ENCODE data around the gene SLC26A8.
"Not testable (repeated sequence)": the region's sequence is repeated elsewhere in the genome, so short reads cannot be mapped to it uniquely, and the experiment has no call there.

The SLC26A8 gene

GRCh38 chr6:35908753-35909401 lies 115.6 kb downstream of the SLC26A8 start:
- DNase-seq: not testable (repeated sequence)

GRCh38 chr6:35907750-35908149 lies 116.7 kb downstream of the SLC26A8 start:
- no peak for DNase-seq

- no peak for DNase-seq
Observed at GRCh38 chr6:35906499-35906846, 118.0 kb downstream of the SLC26A8 start.

DNA sequence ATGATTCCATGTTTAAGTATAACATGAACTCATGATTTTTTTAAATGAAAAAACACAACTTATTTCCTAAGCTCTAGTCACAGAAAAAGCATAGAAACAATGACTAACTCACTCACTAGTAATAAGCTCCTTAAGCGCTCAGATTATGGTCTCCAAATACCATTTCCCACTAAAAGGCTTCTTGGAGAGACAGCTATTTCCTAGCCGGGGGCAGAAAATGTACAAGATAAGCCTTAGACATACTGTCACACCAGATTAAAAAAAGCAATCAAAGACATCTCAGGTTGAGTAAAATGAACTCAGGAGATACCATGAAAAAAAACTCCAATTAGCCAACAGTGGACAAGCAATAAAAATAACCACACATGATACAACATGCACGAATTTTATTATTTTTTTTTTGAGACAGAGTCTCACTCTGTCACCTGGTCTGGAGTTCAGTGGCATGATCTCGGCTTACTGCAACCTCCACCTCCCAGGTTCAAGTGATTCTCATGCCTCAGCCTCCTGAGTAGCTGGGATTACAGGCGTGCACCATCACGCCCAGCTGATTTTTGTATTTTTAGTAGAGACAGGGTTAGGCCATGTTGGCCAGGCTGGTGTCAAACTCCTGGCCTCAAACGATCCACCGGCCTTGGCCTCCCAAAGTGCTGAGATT lies 118.5 kb downstream of the SLC26A8 start:
- no peak for DNase-seq

DNA sequence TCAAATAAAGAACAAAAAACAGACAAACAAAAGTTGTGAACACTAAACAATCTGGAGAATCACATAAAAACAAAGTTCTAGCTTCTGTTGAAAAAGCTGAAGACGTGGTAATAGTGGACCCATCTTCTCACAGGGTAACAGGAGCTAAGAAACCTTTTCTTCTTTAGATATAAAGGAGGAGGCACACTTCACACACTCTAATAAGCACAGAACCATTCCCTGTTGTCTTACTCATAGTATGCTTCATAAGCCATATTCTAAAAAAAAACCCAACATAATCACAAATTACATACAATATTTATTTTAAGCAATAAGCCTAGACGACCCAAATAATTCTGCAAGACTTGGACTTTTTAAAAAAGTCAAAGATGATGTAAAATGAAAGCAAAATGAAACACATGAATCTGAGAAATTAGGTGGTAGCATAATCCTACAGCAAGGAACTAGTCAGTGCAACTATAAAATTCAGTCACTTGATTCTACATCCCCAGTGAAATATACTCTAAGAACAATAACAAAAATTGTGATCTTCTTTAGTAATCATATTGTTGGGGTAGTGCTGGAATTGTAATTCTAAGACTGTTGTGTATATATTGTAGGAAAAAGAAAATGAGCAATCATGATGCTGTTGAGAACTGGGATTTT lies 119.2 kb downstream of the SLC26A8 start:
- DNase-seq: no peak

- DNase-seq: no peak
Observed at GRCh38 chr6:35903679-35904078, 120.8 kb downstream of the SLC26A8 start.

DNA sequence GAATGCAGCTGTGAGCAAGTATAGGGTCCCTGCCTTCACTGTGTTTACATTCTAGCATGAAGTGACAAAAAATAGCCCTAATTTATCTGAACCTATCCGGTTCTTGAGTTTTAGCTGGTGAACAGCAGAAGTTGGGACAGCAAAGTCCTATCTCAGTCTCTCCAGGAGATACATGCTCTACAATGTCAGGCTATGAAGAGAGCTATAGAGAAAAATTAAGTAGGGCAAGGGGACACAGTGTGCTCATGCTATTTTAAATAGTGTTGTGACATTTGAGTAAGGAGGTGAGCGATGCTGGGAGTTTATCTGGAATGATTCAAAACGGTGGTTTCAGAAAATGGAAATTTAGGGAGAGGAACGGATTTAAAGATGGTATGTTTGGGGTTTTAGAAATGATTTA lies 124.0 kb downstream of the SLC26A8 start:
- no peak for DNase-seq

DNA sequence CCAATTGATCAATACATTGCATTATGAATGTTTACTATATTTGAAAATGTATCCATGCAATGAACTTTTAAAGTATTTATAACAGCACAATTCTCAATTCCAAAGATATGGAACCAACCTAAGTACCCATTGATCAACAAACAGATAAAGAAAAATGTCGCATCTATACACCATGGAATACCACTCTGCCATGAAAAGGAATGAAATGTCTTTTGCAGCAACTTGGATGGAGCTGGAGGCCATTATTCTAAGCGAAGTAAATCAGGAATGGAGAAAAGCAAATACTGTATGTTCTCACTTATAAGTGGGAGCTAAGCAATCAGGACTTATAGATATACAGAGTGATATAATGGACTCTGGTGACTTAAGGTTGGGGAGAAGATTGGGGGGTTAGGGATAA lies 126.4 kb downstream of the SLC26A8 start:
- no peak for DNase-seq

GRCh38 chr6:35897486-35897885 lies 127.0 kb downstream of the SLC26A8 start:
- no peak for DNase-seq

- no peak for DNase-seq
Observed at GRCh38 chr6:35897036-35897435, 127.4 kb downstream of the SLC26A8 start.

DNA sequence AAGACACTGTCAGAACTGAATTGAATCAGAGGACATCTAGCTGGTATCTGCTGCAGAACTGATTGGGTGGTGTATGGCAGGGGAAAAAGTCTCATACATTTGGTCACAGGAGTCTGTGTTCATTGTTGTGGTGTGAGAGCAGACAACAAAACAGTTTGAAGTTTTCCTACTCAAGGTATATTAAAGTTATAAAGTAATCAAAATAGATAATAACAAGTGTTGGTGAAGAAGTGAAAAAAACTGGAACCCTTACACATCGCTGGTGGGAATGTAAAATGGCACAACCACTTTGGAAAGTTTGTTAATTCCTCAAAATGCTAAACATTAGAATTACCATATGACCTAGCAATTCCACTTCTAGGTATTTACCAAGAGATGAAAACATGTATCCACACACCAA lies 128.2 kb downstream of the SLC26A8 start:
- DNase-seq: no peak

- DNase-seq: no peak
Observed at GRCh38 chr6:35895560-35895959, 128.9 kb downstream of the SLC26A8 start.

GRCh38 chr6:35894776-35895175 lies 129.7 kb downstream of the SLC26A8 start:
- no peak for DNase-seq

All from NCI-H2171 treated with DMSO at 0.1 percent for 48 hours (cell line).